NCI-H460 (cell line): ENCODE data around the gene KLHL26. TPM values are rescaled to one million over a fixed set of nuclear protein-coding genes. Genes with fewer than 3 reads are reported as not detected.
"Not testable (repeated sequence)": the region's sequence is repeated elsewhere in the genome, so short reads cannot be mapped to it uniquely, and the experiment has no call there.

Experiments
- DNase-seq: peaks from one replicate; pipeline ENCODE4 v3.0.0-alpha.2; 2016; ENCODE audit warnings: low read depth; ENCODE audit errors: extremely low read depth
- total RNA-seq: library from RNA; depleted of rRNA; stranded (reverse); fragments of >200 nt; shearing (Covaris generic); gene quantifications from 2 replicates; pipeline ENCODE4 v1.2.3, GENCODE V29; 2014

The KLHL26 gene
- total RNA-seq, 1 experiment from 2014 or later = 6.4 TPM

GRCh38 chr19:18680148-18680547, 43.3 kb downstream of the KLHL26 start:
- not testable (repeated sequence) for DNase-seq

- DNase-seq = no peak
These were observed 45.9 kb downstream of the KLHL26 start for GRCh38 chr19:18682807-18683108.

GRCh38 chr19:18683109-18683957, 46.5 kb downstream of the KLHL26 start, which contains the start of gene CRTC1:
TSS of gene CRTC1 (plus strand) at chr19:18683680. CDS start at chr19:18683703, 23 bp downstream.
- peak; percentile 80 for DNase-seq

GRCh38 chr19:18683958-18684641, 47.3 kb downstream of the KLHL26 start:
- no peak for DNase-seq

GRCh38 chr19:18684642-18684993, 47.8 kb downstream of the KLHL26 start:
- no peak for DNase-seq

- no peak for DNase-seq
These were observed 48.9 kb downstream of the KLHL26 start for GRCh38 chr19:18685597-18686190.

GRCh38 chr19:18687740-18688465, 51.1 kb downstream of the KLHL26 start:
- no peak for DNase-seq

GRCh38 chr19:18696023-18696422, 59.2 kb downstream of the KLHL26 start:
- DNase-seq = no peak

GRCh38 chr19:18697680-18698079, 60.9 kb downstream of the KLHL26 start:
- no peak for DNase-seq

- DNase-seq = no peak
These were observed 61.7 kb downstream of the KLHL26 start for GRCh38 chr19:18698321-18699167.

- DNase-seq = no peak
These were observed 62.7 kb downstream of the KLHL26 start for GRCh38 chr19:18699403-18700054.

GRCh38 chr19:18700501-18701249, 63.8 kb downstream of the KLHL26 start:
- no peak for DNase-seq

GRCh38 chr19:18701250-18701608, 64.4 kb downstream of the KLHL26 start:
- DNase-seq = no peak

- DNase-seq = no peak
These were observed 67.2 kb downstream of the KLHL26 start for GRCh38 chr19:18704054-18704453.

GRCh38 chr19:18704971-18705370, 68.1 kb downstream of the KLHL26 start:
- no peak for DNase-seq

GRCh38 chr19:18708452-18709231, 71.8 kb downstream of the KLHL26 start:
- DNase-seq = no peak

- DNase-seq = no peak
These were observed 72.7 kb downstream of the KLHL26 start for GRCh38 chr19:18709546-18709945.

GRCh38 chr19:18710186-18710585, 73.4 kb downstream of the KLHL26 start:
- DNase-seq = no peak
